VCaP (cell line): Measurements from ENCODE around the gene FMNL3.

ENCODE experiments used
- H3K27ac ChIP-seq: fragments of 450-650 bp; 2 replicates; pipeline ENCODE4 v1.5.1; 2017
- TF ChIP-seq, protein P1 (sequence below): fragments of 450-650 bp; conservative IDR thresholded peaks from 2 replicates; pipeline ENCODE4 v1.5.1; 2017; ENCODE audit warnings: mild to moderate bottlenecking, moderate library complexity

FMNL3 gene

GRCh38 chr12:49636979-49637755 lies 70.0 kb downstream of the FMNL3 start:
- H3K27ac ChIP-seq: no peak overlapping the region
- TF ChIP-seq, protein P1, sequence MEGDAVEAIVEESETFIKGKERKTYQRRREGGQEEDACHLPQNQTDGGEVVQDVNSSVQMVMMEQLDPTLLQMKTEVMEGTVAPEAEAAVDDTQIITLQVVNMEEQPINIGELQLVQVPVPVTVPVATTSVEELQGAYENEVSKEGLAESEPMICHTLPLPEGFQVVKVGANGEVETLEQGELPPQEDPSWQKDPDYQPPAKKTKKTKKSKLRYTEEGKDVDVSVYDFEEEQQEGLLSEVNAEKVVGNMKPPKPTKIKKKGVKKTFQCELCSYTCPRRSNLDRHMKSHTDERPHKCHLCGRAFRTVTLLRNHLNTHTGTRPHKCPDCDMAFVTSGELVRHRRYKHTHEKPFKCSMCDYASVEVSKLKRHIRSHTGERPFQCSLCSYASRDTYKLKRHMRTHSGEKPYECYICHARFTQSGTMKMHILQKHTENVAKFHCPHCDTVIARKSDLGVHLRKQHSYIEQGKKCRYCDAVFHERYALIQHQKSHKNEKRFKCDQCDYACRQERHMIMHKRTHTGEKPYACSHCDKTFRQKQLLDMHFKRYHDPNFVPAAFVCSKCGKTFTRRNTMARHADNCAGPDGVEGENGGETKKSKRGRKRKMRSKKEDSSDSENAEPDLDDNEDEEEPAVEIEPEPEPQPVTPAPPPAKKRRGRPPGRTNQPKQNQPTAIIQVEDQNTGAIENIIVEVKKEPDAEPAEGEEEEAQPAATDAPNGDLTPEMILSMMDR: peak; percentile 73

DNA sequence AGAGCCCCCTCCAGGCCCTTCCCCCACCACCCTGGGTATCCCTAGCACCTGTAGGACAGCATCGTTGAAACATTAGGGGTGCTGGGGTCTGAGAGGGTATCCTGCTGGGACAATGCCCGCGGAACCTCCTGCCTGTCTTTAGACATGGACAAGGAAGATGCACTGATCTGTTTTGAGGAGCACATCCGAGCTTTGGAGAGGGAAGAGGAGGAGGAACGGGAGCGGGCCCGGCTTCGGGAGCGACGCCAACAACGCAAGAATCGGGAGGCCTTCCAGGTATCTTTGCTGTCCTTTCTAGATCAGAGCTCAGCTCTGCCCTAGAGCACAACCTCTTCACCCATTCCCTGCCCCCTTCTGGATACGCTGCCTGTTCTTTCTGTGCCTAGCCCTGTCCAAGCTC lies 70.6 kb downstream of the FMNL3 start:
- TF ChIP-seq, protein P1: no peak
- H3K27ac ChIP-seq: no peak overlapping the region

DNA sequence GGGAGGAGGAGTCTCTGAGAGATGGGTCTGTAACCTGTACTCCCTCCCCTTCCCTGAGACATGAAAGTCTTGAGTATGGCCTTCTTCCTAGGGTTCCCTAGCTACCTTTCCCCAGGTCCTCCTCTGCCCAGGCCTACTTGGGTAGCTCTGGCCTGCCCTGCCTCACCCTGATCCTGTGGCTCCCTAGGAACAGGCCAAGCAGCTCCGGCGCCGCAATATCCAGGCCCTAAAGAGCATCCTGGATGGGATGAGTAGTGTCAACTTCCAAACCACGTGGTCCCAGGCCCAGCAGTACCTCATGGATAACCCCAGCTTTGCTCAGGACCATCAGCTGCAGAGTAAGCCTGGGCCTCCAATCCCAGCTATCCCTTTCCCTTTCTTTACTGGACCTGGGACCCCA lies 71.5 kb downstream of the FMNL3 start:
- TF ChIP-seq, protein P1: no peak
- no peak overlapping the region for H3K27ac ChIP-seq

GRCh38 chr12:49635036-49635435 lies 72.2 kb downstream of the FMNL3 start:
- TF ChIP-seq, protein P1: no peak
- H3K27ac ChIP-seq: no peak overlapping the region

DNA sequence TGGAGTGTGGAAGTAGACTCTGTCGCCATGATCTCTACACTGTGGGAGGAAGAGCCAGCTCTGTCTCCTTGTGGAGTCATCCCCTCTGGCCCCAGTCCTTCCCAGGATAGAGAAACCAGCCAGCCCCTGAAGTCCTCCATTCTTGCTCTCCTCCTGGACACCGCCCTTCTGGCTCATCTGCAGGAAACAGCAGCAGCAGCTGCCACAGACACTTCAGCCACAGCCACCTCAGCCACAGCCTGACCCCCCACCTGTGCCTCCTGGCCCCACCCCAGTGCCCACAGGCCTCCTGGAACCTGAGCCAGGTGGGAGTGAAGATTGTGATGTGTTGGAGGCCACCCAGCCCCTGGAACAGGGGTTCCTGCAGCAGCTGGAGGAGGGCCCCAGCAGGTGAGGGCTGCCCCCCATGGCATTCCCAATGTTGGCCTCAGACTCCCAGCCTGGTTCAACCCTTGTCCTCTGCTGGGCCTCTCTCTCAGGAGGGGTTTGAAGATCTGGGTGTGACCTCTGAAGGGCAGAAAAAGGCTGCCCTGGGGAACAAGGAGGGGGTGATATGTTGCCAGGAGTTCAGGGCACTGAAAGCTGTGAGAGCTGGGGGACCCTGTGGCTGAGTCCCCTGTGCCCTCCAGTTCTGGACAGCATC lies 73.4 kb downstream of the FMNL3 start:
- TF ChIP-seq, protein P1: no peak
- no peak overlapping the region for H3K27ac ChIP-seq

DNA sequence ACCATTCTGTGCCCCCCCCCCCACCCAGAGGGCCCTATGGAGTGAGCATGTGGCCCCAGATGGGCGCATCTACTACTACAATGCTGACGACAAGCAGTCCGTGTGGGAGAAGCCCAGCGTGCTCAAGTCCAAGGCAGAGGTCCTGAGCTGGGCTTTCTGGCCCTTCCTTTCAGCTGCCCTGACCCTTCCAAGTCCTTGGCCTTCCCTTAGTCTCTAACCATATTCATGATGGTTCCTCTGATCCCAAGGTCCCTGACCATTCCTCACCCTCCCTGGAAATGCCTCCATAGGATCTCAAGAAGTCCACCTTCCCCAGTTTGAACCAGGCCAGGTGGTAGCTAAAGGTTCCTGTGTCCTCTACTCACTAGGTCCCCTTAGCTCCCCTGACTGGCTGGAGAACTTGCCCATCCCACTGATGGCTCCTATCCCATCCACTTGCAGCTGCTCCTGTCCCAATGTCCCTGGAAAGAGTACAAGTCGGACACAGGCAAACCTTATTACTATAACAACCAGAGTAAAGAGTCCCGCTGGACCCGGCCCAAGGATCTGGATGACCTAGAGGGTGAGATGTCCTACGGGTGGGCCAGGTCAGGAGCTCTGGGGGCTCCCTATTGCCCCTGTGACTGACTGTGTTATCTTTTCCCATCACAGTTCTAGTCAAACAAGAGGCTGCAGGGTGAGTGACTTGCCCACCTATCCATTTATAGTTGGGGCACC lies 74.1 kb downstream of the FMNL3 start:
- no peak overlapping the region for H3K27ac ChIP-seq
- TF ChIP-seq, protein P1: no peak

DNA sequence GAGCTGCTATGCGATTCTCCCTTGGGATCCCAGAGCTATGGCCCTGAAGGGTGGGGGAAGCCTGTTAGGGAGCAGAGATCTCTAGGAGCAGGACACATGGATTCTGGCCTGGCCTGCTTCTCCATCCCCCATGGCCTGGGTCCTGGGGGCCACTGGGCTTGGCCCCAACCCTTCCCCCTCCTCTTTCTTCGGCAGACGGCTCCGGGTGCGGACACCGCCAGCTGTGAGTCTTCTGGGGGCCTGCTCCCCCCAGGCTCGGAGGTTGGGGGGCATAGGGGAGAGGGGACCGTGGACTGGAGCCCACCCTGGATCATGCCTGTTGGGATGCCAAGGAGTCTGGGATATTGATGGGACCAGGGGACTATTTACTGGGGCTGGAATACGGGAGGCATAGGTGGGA lies 74.8 kb downstream of the FMNL3 start:
- H3K27ac ChIP-seq: no peak overlapping the region
- TF ChIP-seq, protein P1: no peak
